K562 (cell line): ENCODE measurements around the gene AGPAT2. TPM values are rescaled to one million over a fixed set of nuclear protein-coding genes. Genes with fewer than 3 reads are reported as not detected.

Experiments
- ATAC-seq: fragments of 200-7000 bp; cut with Tn5 transposase; 3 replicates; pipeline ENCODE4 v1.9.1; 2020; ENCODE audit warnings: moderate library complexity
- BruUV-seq: library from RNA; stranded (reverse); fragments of 400-500 nt; replicated peaks from 2 replicates; lab custom pipeline; 2021; lab: Mats Ljungman, UMichigan
- CTCF ChIA-PET: fragments of 300-600 bp; formaldehyde crosslinking; extraction: SDS; loops from one replicate; lab custom pipeline; 2021; ENCODE audit warnings: low intra/inter-chr PET ratio; lab: Yijun Ruan, JAX
- POLR2A ChIA-PET: fragments of 300-600, 350-650 bp; sonication (Branson Sonifier 250); formaldehyde crosslinking; extraction: SDS; loops from one replicate; lab custom pipeline; 2021; ENCODE audit warnings: antibody characterized with exemption, inconsistent platforms; lab: Yijun Ruan, JAX
- DNase-seq, 4 experiments: peaks; one replicate each; pipeline versions ENCODE4 v3.0.0 to v3.0.0-alpha.2; 2011 to 2018; ENCODE audit warnings: low spot score in 3 of 4, mixed read lengths in 3 of 4; ENCODE audit errors: extremely low read depth in 1 of 4
- FAIRE-seq: peaks from 2 replicates; lab custom pipeline; 2011; peaks lifted over from hg19 to GRCh38; lab: Jason Lieb, UNC
- H2AFZ ChIP-seq: 2 replicates; pipeline ENCODE4 v1.6.0; 2011; ENCODE audit warnings: low read depth, low read length, control low read depth, inconsistent platforms
- H3K27ac ChIP-seq: fragments of 200-600 bp; 3 replicates; pipeline ENCODE4 v1.8.0; 2011; ENCODE audit warnings: low read depth, mild to moderate bottlenecking, control low read depth, inconsistent platforms, low read length, moderate library complexity, mixed read lengths; ENCODE audit errors: extremely low read depth
- H3K27me3 ChIP-seq, 2 experiments: fragments of 300-600 bp in 1 of 2; 2 replicates in 1 of 2; 3 replicates in 1 of 2; pipeline versions ENCODE4 v1.6.0 to v1.8.0; 2011; ENCODE audit warnings: inconsistent platforms in 2 of 2, low read length in 2 of 2, mild to moderate bottlenecking in 1 of 2, mixed read lengths in 1 of 2, moderate library complexity in 1 of 2; ENCODE audit not compliant: control insufficient read depth in 2 of 2, insufficient read depth in 2 of 2
- H3K36me3 ChIP-seq: fragments of 300-600 bp; 3 replicates; pipeline ENCODE4 v1.8.0; 2011; ENCODE audit warnings: mild to moderate bottlenecking, low read length, inconsistent platforms; ENCODE audit not compliant: control insufficient read depth, insufficient read depth
- H3K4me1 ChIP-seq, 2 experiments: fragments of 200-600 bp in 1 of 2; replicated peaks in 1 of 2; 2 replicates in 1 of 2; 3 replicates in 1 of 2; pipeline versions ENCODE4 v1.5.1 to v1.8.0; 2011; ENCODE audit warnings: inconsistent platforms in 2 of 2, low read length in 2 of 2, mild to moderate bottlenecking in 1 of 2, mixed read lengths in 1 of 2, moderate library complexity in 1 of 2; ENCODE audit not compliant: control insufficient read depth in 2 of 2, insufficient read depth in 2 of 2
- H3K4me2 ChIP-seq: 2 replicates; pipeline ENCODE4 v1.6.1; 2011; ENCODE audit warnings: low read length, control low read depth, inconsistent platforms, mixed read lengths; ENCODE audit not compliant: insufficient read depth
- H3K4me3 ChIP-seq: fragments of 200-600 bp; sonication (generic), shearing (Covaris generic); 2 replicates; pipeline ENCODE4 v1.5.1; 2016; ENCODE audit warnings: control low read depth, inconsistent platforms
- H3K79me2 ChIP-seq: fragments of 200-600 bp; 3 replicates; pipeline ENCODE4 v1.8.0; 2011; ENCODE audit warnings: low read length, inconsistent platforms; ENCODE audit not compliant: control insufficient read depth, insufficient read depth
- H3K9ac ChIP-seq, 2 experiments: 2 replicates each; pipeline versions ENCODE4 v1.6.0 to v1.6.1; 2011; ENCODE audit warnings: low read depth in 2 of 2, low read length in 2 of 2, control low read depth in 1 of 2, inconsistent platforms in 1 of 2, mild to moderate bottlenecking in 1 of 2, mixed read lengths in 1 of 2; ENCODE audit not compliant: insufficient read depth in 1 of 2
- H3K9me1 ChIP-seq: one replicate; pipeline ENCODE4 v1.6.0; 2011; ENCODE audit warnings: inconsistent platforms, mild to moderate bottlenecking, low read length, moderate library complexity; ENCODE audit not compliant: control insufficient read depth, insufficient read depth
- H3K9me3 ChIP-seq: replicated peaks from 2 replicates; pipeline ENCODE4 v1.5.1; 2011; ENCODE audit warnings: low read depth, low read length, inconsistent platforms; ENCODE audit not compliant: control insufficient read depth, insufficient read depth
- H4K20me1 ChIP-seq: replicated peaks from 2 replicates; pipeline ENCODE4 v1.6.1; 2011; ENCODE audit warnings: low read length, inconsistent platforms, mixed read lengths; ENCODE audit not compliant: control insufficient read depth, insufficient read depth
- CUX1 ChIP-seq: fragments of 200-800 bp; sonication (Bioruptor generic); IDR thresholded peaks from 2 replicates; pipeline ENCODE4 v1.6.1; 2016; ENCODE audit warnings: missing genetic modification characterization, missing compliant biosample characterization
- PTRF ChIP-seq: fragments of 450-650 bp; IDR thresholded peaks from 2 replicates; pipeline ENCODE4 v1.6.1; 2016; ENCODE audit warnings: mild to moderate bottlenecking, missing genetic modification characterization, missing compliant biosample characterization
- SMC3 ChIP-seq: conservative IDR thresholded peaks from 2 replicates; pipeline ENCODE4 v1.6.1; 2011; ENCODE audit warnings: low read depth, low read length, improper control_type of control experiment; ENCODE audit not compliant: insufficient read depth
- ZBTB33 ChIP-seq: sonication (generic); formaldehyde crosslinking; IDR thresholded peaks from 2 replicates; pipeline ENCODE4 v1.8.1; 2023; ENCODE audit warnings: mild to moderate bottlenecking, missing genetic modification reagents
- ZNF830 ChIP-seq: fragments of 250-450 bp; sonication (Bioruptor Pico); IDR thresholded peaks from 2 replicates; pipeline ENCODE4 v1.5.0; 2021; ENCODE audit warnings: mild to moderate bottlenecking
- WGBS: fragments of 100-300 bp; shearing (Covaris generic); methylation state at CpG from one replicate; pipeline ENCODE4 v1.1.6; 2016; ENCODE audit warnings: low coverage, mixed read lengths; ENCODE audit not compliant: insufficient coverage; ENCODE audit errors: missing lambda C conversion rate; 5-methylcytosine and 5-hydroxymethylcytosine counted together
- in situ Hi-C: fragments of 300-500 bp; cut with MboI; formaldehyde crosslinking; loops from 4 replicates; pipeline ENCODE4 v1.15.0; 2018; ENCODE audit warnings: inconsistent platforms, mixed read lengths
- intact Hi-C: fragments of 100-400 bp; cut with micrococcal nuclease; formaldehyde crosslinking; loops from 2 replicates; pipeline ENCODE4 v1.14.2; 2022
- polyA plus RNA-seq, 8 experiments: library from polyadenylated mRNA; depleted of rRNA in 4 of 8; stranded (reverse) in 5 of 8; unstranded in 3 of 8; fragments of >200 nt; fragmentation: Nextera tagmentation in 2 of 8; fragmentation: Illumina TruSeq in 1 of 8; extraction: Ambion mirVana in 2 of 8; extraction: Trizol in 1 of 8; gene quantifications; 2 replicates each; pipeline versions ENCODE4 v1.2.1 to v1.2.3, GENCODE V29; 2011 to 2014; ENCODE audit warnings: inconsistent platforms in 1 of 8, missing spikeins in 1 of 8
- total RNA-seq, 7 experiments: library from RNA; depleted of rRNA in 6 of 7; stranded (reverse); fragments of >200 nt in 6 of 7; fragmentation: Illumina TruSeq in 2 of 7; extraction: Trizol in 2 of 7; gene quantifications; 2 replicates each; pipeline versions ENCODE4 v1.2.1 to v1.2.3, GENCODE V29; 2011 to 2021; ENCODE audit warnings: low replicate concordance in 1 of 7
- TF ChIP-seq, protein P1 (sequence below): sonication (generic); formaldehyde crosslinking; IDR thresholded peaks from 2 replicates; pipeline ENCODE4 v1.8.0; 2022; ENCODE audit warnings: mild to moderate bottlenecking, missing genetic modification reagents

AGPAT2 gene
- total and polyA plus RNA-seq, 9 of the 15 experiments (the other 6 are each of a cell fraction or from before 2014, with no cell fraction given): 0.13 to 54.5 (median 23.9) TPM

GRCh38 chr9:136671646-136672430, 15.4 kb downstream of the AGPAT2 start:
- ChIA-PET CTCF (no interaction called here), POLR2A (interaction anchor here (0.6 to 2.1 kb wide), 13 partner anchors 9 to 136 kb away, joined by 3 to 11 read pairs (median 3); partner anchors contain the start of genes AGPAT2, EGFL7 and RABL6)
- H3K4me1 ChIP-seq: peaks cover 8 to 100% of the 10 kb centered on the region in 2 experiments; a peak in 4 of 5 replicates
- no peak for FAIRE-seq
- H3K9me3 ChIP-seq: no peaks in the 10 kb centered on the region
- no peak overlapping the region for H3K4me2 ChIP-seq
- in situ Hi-C loops: no loop called here
- 51% methylated on average over 20 of the region's 27 CpGs for WGBS
- peaks cover 24% of the 10 kb centered on the region for H3K79me2 ChIP-seq
- peak; percentile 63 for ATAC-seq
- peak overlapping the region; percentile 17; the same call in 1 of the 3 replicates for H3K27ac ChIP-seq
- H3K36me3 ChIP-seq: peaks cover 82% of the 10 kb centered on the region; the same call in 2 of the 3 replicates
- H2AFZ ChIP-seq: no peak overlapping the region
- intact Hi-C loops: no loop called here
- no peak overlapping the region for H3K4me3 ChIP-seq
- no TSS peak for BruUV-seq
- H3K9me1 ChIP-seq: peaks cover 2% of the 10 kb centered on the region
- H4K20me1 ChIP-seq: peaks cover 59% of the 10 kb centered on the region
- DNase-seq: peak; percentile 61 to 72 (median 65)
- peak overlapping the region in 1 of 2 experiments; percentile 61; a peak in 2 of 4 replicates for H3K9ac ChIP-seq
- no peaks in the 10 kb centered on the region for H3K27me3 ChIP-seq
- TF ChIP-seq ZBTB33 (peak; percentile 30; the same call in 1 of the 2 replicates), CUX1 (no peak), ZNF830 (no peak), PTRF (tag) (no peak), SMC3 (0 out of 2 replicates have a peak, but pooled peaks have one; percentile 16)
- TF ChIP-seq, protein P1, sequence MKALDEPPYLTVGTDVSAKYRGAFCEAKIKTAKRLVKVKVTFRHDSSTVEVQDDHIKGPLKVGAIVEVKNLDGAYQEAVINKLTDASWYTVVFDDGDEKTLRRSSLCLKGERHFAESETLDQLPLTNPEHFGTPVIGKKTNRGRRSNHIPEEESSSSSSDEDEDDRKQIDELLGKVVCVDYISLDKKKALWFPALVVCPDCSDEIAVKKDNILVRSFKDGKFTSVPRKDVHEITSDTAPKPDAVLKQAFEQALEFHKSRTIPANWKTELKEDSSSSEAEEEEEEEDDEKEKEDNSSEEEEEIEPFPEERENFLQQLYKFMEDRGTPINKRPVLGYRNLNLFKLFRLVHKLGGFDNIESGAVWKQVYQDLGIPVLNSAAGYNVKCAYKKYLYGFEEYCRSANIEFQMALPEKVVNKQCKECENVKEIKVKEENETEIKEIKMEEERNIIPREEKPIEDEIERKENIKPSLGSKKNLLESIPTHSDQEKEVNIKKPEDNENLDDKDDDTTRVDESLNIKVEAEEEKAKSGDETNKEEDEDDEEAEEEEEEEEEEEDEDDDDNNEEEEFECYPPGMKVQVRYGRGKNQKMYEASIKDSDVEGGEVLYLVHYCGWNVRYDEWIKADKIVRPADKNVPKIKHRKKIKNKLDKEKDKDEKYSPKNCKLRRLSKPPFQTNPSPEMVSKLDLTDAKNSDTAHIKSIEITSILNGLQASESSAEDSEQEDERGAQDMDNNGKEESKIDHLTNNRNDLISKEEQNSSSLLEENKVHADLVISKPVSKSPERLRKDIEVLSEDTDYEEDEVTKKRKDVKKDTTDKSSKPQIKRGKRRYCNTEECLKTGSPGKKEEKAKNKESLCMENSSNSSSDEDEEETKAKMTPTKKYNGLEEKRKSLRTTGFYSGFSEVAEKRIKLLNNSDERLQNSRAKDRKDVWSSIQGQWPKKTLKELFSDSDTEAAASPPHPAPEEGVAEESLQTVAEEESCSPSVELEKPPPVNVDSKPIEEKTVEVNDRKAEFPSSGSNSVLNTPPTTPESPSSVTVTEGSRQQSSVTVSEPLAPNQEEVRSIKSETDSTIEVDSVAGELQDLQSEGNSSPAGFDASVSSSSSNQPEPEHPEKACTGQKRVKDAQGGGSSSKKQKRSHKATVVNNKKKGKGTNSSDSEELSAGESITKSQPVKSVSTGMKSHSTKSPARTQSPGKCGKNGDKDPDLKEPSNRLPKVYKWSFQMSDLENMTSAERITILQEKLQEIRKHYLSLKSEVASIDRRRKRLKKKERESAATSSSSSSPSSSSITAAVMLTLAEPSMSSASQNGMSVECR (CRISPR knock-in tag): peak; percentile 58; the same call in 1 of the 2 replicates
